Hepatocyte (in vitro differentiated cells): ENCODE results near the gene DGCR2. TPM values are rescaled to one million over a fixed set of nuclear protein-coding genes. Genes with fewer than 3 reads are reported as not detected.
A peak's percentile ranks its signal among the peaks of the same experiment; 100 is the strongest.
"Not testable (repeated sequence)": the region's sequence is repeated elsewhere in the genome, so short reads cannot be mapped to it uniquely, and the experiment has no call there.

ENCODE experiments used
- DNase-seq: peaks from one replicate; pipeline ENCODE4 v3.0.0-alpha.2; 2016; ENCODE audit warnings: low spot score
- H2AFZ ChIP-seq: fragments of 200-600 bp; sonication (generic); 2 replicates; pipeline ENCODE4 v1.6.0; 2016; ENCODE audit warnings: antibody characterized with exemption, mild to moderate bottlenecking
- H3K27ac ChIP-seq: fragments of 200-600 bp; sonication (generic); 2 replicates; pipeline ENCODE4 v1.5.1; 2016; ENCODE audit warnings: mild to moderate bottlenecking
- H3K27me3 ChIP-seq: fragments of 200-600 bp; sonication (generic); 2 replicates; pipeline ENCODE4 v1.6.1; 2016
- H3K36me3 ChIP-seq: fragments of 200-600 bp; sonication (generic); replicated peaks from 2 replicates; pipeline ENCODE4 v1.5.1; 2016; ENCODE audit warnings: low read depth; ENCODE audit not compliant: insufficient read depth
- H3K4me1 ChIP-seq: fragments of 200-600 bp; sonication (generic); 2 replicates; pipeline ENCODE4 v1.5.1; 2016; ENCODE audit warnings: mild to moderate bottlenecking, moderate library complexity; ENCODE audit not compliant: insufficient read depth
- H3K4me2 ChIP-seq: fragments of 200-600 bp; sonication (generic); 2 replicates; pipeline ENCODE4 v1.6.0; 2016
- H3K4me3 ChIP-seq: fragments of 200-600 bp; sonication (generic); 2 replicates; pipeline ENCODE4 v1.5.1; 2016; ENCODE audit warnings: mild to moderate bottlenecking
- H3K79me2 ChIP-seq: fragments of 200-600 bp; sonication (generic); 2 replicates; pipeline ENCODE4 v1.6.0; 2017; ENCODE audit warnings: mild to moderate bottlenecking
- H3K9me2 ChIP-seq: fragments of 200-600 bp; sonication (generic); replicated peaks from 2 replicates; pipeline ENCODE4 v1.6.0; 2017; ENCODE audit warnings: mild to moderate bottlenecking; ENCODE audit not compliant: insufficient read depth
- H3K9me3 ChIP-seq: fragments of 200-600 bp; sonication (generic); 2 replicates; pipeline ENCODE4 v1.5.1; 2016; ENCODE audit warnings: low read depth, mild to moderate bottlenecking
- H4K20me1 ChIP-seq: fragments of 200-600 bp; sonication (generic); 2 replicates; pipeline ENCODE4 v1.6.0; 2016; ENCODE audit warnings: mild to moderate bottlenecking; ENCODE audit not compliant: insufficient read depth, poor library complexity, severe bottlenecking
- CTCF ChIP-seq: fragments of 200-600 bp; sonication (generic); IDR thresholded peaks from 2 replicates; pipeline ENCODE4 v1.5.1; 2016; ENCODE audit warnings: antibody characterized with exemption, mild to moderate bottlenecking; ENCODE audit not compliant: poor library complexity
- EZH2 ChIP-seq: fragments of 200-600 bp; sonication (generic); IDR thresholded peaks from 2 replicates; pipeline ENCODE4 v1.6.1; 2016; ENCODE audit warnings: antibody characterized with exemption, mild to moderate bottlenecking, borderline replicate concordance
- EZH2phosphoT487 ChIP-seq: fragments of 200-600 bp; sonication (generic); IDR thresholded peaks from one replicate; pipeline ENCODE4 v1.6.1; 2018; ENCODE audit warnings: antibody characterized with exemption, mild to moderate bottlenecking, low read depth, moderate library complexity; ENCODE audit not compliant: unreplicated experiment, severe bottlenecking
- WGBS: methylation state at CpG from one replicate; pipeline ENCODE4 v1.1.6; 2016; ENCODE audit warnings: low lambda C conversion rate; ENCODE audit errors: missing lambda C conversion rate; 5-methylcytosine and 5-hydroxymethylcytosine counted together
- polyA plus RNA-seq: library from polyadenylated mRNA; unstranded; fragments of >200 nt; fragmentation: Nextera tagmentation; extraction: Ambion mirVana; gene quantifications from 2 replicates; pipeline ENCODE4 v1.2.1, GENCODE V29; 2016
- total RNA-seq: library from RNA; depleted of rRNA; stranded (reverse); fragments of >200 nt; gene quantifications from 2 replicates; pipeline ENCODE4 v1.2.3, GENCODE V29; 2014

DGCR2 gene
- total and polyA plus RNA-seq, 2 experiments from 2014 or later = 61.5 to 67.2 TPM

GRCh38 chr22:19086896-19087295, 35.3 kb downstream of the DGCR2 start:
- Histone ChIP-seq H3K27me3 (no peaks in the 10 kb centered on the region), H3K4me3 (no peak overlapping the region), H3K9me2 (no peaks in the 10 kb centered on the region), H3K36me3 (no peaks in the 10 kb centered on the region), H3K4me1 (peaks cover 3% of the 10 kb centered on the region), H3K27ac (peak overlapping the region; percentile 82), H3K4me2 (no peak overlapping the region), H3K9me3 (no peaks in the 10 kb centered on the region), H4K20me1 (peaks cover 5% of the 10 kb centered on the region), H2AFZ (no peak overlapping the region), H3K79me2 (peaks cover 41% of the 10 kb centered on the region)
- WGBS = 89% methylated on average over 3 of the region's 3 CpGs
- no peak for TF ChIP-seq EZH2phosphoT487
- TF ChIP-seq EZH2 = no peak
- no peak for TF ChIP-seq CTCF
- DNase-seq = no peak

- peaks cover 36% of the 10 kb centered on the region for H3K79me2 ChIP-seq
- H3K27ac ChIP-seq = peak overlapping the region; percentile 82
- H3K27me3 ChIP-seq = no peaks in the 10 kb centered on the region
- no peaks in the 10 kb centered on the region for H3K9me2 ChIP-seq
- no peak overlapping the region for H2AFZ ChIP-seq
- no peak for DNase-seq
- H3K9me3 ChIP-seq = no peaks in the 10 kb centered on the region
- TF ChIP-seq EZH2phosphoT487 (no peak), EZH2 (no peak), CTCF (no peak)
- WGBS = 94% methylated on average over 6 of the region's 6 CpGs
- H4K20me1 ChIP-seq = peaks cover 5% of the 10 kb centered on the region
- H3K4me3 ChIP-seq = no peak overlapping the region
- H3K4me1 ChIP-seq = peaks cover 3% of the 10 kb centered on the region
- no peak overlapping the region for H3K4me2 ChIP-seq
- no peaks in the 10 kb centered on the region for H3K36me3 ChIP-seq
Measured at GRCh38 chr22:19086417-19086816, 35.8 kb downstream of the DGCR2 start.

- WGBS = 55% methylated on average over 1 of the region's 1 CpG
- Histone ChIP-seq H3K9me3 (no peaks in the 10 kb centered on the region), H4K20me1 (peaks cover 5% of the 10 kb centered on the region), H3K79me2 (peaks cover 25% of the 10 kb centered on the region), H3K4me1 (peaks cover 3% of the 10 kb centered on the region), H2AFZ (no peak overlapping the region), H3K27ac (peak overlapping the region; percentile 82), H3K4me3 (no peak overlapping the region), H3K27me3 (no peaks in the 10 kb centered on the region), H3K4me2 (no peak overlapping the region), H3K36me3 (no peaks in the 10 kb centered on the region), H3K9me2 (no peaks in the 10 kb centered on the region)
- TF ChIP-seq CTCF (peak; percentile 46), EZH2 (no peak)
- DNase-seq = peak; percentile 41
Measured at GRCh38 chr22:19085233-19085718, 36.9 kb downstream of the DGCR2 start.

- not testable (repeated sequence) for H4K20me1 ChIP-seq, H3K4me3 ChIP-seq, H3K4me2 ChIP-seq, H3K4me1 ChIP-seq, DNase-seq, H3K27ac ChIP-seq, H2AFZ ChIP-seq, H3K9me2 ChIP-seq, H3K36me3 ChIP-seq, H3K9me3 ChIP-seq, H3K27me3 ChIP-seq
- H3K79me2 ChIP-seq = peaks cover 18% of the 10 kb centered on the region
- WGBS = no CpG with 5 or more reads among the region's 32 CpGs
Measured at GRCh38 chr22:19084586-19084985, 37.6 kb downstream of the DGCR2 start.

GRCh38 chr22:19084126-19084525, 38.1 kb downstream of the DGCR2 start:
- H2AFZ ChIP-seq, H4K20me1 ChIP-seq, H3K4me2 ChIP-seq, H3K4me3 ChIP-seq, H3K27ac ChIP-seq, H3K9me2 ChIP-seq, H3K36me3 ChIP-seq, DNase-seq, H3K27me3 ChIP-seq, H3K9me3 ChIP-seq, H3K4me1 ChIP-seq: not testable (repeated sequence)
- 76% methylated on average over 5 of the region's 30 CpGs for WGBS
- H3K79me2 ChIP-seq = peaks cover 13% of the 10 kb centered on the region
